ENCODE measurements around the gene FBH1.
"Not testable (repeated sequence)": the region's sequence is repeated elsewhere in the genome, so short reads cannot be mapped to it uniquely, and the experiment has no call there.

FBH1 gene

GRCh38 chr10:5960070-5960972 is 70.3 kb downstream of the FBH1 start:
- TF ChIP-seq, protein P1, sequence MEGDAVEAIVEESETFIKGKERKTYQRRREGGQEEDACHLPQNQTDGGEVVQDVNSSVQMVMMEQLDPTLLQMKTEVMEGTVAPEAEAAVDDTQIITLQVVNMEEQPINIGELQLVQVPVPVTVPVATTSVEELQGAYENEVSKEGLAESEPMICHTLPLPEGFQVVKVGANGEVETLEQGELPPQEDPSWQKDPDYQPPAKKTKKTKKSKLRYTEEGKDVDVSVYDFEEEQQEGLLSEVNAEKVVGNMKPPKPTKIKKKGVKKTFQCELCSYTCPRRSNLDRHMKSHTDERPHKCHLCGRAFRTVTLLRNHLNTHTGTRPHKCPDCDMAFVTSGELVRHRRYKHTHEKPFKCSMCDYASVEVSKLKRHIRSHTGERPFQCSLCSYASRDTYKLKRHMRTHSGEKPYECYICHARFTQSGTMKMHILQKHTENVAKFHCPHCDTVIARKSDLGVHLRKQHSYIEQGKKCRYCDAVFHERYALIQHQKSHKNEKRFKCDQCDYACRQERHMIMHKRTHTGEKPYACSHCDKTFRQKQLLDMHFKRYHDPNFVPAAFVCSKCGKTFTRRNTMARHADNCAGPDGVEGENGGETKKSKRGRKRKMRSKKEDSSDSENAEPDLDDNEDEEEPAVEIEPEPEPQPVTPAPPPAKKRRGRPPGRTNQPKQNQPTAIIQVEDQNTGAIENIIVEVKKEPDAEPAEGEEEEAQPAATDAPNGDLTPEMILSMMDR (IDR thresholded peaks at IDR 0.05; ENCODE audit: low read depth, low read length) = no peak
- no peak for TF ChIP-seq POLR2A (IDR thresholded peaks at IDR 0.05; ENCODE audit: extremely low read depth, insufficient read length)
- H3K4me3 ChIP-seq (ENCODE audit: low read depth, low read length) = no peak overlapping the region
- DNase-seq (ENCODE audit: low read depth) = peak; percentile 45

DNA sequence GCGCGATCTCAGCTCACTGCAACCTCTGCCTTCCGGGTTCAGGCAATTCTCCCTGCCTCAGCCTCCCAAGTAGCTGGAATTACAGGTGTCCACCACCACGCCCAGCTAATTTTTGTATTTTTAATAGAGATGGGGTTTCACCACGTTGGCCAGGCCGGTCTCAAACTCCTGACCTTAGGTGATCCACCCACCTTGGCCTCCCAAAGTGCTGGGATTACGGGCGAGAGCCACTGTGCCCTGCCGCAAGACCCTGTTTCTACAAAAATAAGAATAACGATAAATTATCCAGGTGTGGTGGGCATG is 70.9 kb downstream of the FBH1 start:
- DNase-seq (ENCODE audit: low read depth); H3K4me3 ChIP-seq (ENCODE audit: low read depth, low read length): not testable (repeated sequence)

DNA sequence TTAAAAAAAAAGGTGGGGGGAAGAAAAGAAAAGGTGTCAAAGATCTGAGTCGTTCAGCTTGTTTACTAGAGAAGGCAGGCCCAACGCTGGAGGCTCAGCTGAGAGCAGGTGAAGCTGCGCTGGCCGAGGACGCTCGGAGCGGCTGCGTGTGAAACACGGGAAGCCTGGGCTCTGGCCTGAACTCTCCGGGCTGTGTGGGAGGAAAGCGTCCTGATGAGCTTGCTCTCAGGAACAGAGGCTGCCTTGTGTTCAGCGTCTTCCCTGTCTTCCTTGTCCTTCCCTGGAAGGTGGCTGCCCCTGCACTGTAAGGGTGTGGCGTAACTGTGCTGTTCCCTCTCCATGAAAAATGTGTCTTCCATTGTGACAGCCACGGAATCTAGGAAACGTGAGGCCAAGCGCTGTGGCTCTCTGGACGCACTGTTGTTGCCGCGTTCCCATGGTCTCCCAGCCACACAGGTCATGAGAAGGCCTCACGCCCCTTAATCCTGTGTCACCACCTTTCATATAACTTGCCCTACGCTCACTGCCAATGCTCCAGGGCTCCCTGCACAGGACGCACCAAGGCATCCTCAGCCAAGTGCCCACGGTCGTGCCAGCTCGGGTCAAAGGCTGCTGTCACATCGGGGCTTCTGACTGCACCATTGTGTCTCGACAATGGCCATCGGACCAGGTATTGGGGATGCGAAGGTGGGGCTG is 71.5 kb downstream of the FBH1 start:
- no peak overlapping the region for H3K4me3 ChIP-seq (ENCODE audit: low read depth, low read length)
- TF ChIP-seq MYC (IDR thresholded peaks at IDR 0.05; ENCODE audit: low read depth, low read length) (no peak), POLR2A (IDR thresholded peaks at IDR 0.05; ENCODE audit: extremely low read depth, insufficient read length) (no peak)
- TF ChIP-seq, protein P2, sequence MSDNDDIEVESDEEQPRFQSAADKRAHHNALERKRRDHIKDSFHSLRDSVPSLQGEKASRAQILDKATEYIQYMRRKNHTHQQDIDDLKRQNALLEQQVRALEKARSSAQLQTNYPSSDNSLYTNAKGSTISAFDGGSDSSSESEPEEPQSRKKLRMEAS (IDR thresholded peaks at IDR 0.05; ENCODE audit: low read depth, low read length) = no peak
- DNase-seq (ENCODE audit: low read depth) = no peak

DNA sequence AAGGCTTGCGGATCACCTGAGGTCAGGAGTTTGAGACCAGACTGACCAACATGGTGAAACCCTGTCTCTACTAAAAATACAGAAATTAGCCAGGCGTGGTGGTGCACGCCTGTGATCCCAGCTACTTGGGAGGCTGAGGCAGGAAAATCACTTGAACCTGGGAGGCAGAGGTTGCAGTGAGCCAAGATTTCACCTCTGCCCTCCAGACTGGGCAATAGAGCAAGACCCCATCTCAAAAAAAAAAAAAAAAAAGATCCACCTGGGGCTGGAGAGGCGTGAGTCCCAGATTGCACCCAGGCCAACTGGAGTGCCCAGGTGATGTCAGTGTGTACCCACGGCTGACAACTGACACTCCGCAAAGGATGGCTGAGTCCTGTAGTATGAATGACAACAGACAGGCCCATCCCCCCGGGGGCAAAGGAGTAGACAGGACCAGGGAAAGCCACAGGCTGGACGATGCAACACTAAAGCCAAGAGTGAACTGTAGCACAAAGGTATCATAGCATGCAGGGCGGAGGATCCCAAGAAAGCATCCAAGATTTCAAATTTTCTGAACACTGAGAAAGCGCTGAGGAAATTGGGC is 72.4 kb downstream of the FBH1 start:
- not testable (repeated sequence) for DNase-seq (ENCODE audit: low read depth); H3K4me3 ChIP-seq (ENCODE audit: low read depth, low read length)

GRCh38 chr10:5963071-5963470 is 73.0 kb downstream of the FBH1 start:
- TF ChIP-seq MYC (IDR thresholded peaks at IDR 0.05; ENCODE audit: low read depth, low read length) (no peak), POLR2A (IDR thresholded peaks at IDR 0.05; ENCODE audit: extremely low read depth, insufficient read length) (no peak)
- TF ChIP-seq, protein P2 (IDR thresholded peaks at IDR 0.05; ENCODE audit: low read depth, low read length) = no peak
- TF ChIP-seq, protein P1 (IDR thresholded peaks at IDR 0.05; ENCODE audit: low read depth, low read length) = no peak
- H3K4me3 ChIP-seq (ENCODE audit: low read depth, low read length) = no peak overlapping the region
- no peak for DNase-seq (ENCODE audit: low read depth)

DNA sequence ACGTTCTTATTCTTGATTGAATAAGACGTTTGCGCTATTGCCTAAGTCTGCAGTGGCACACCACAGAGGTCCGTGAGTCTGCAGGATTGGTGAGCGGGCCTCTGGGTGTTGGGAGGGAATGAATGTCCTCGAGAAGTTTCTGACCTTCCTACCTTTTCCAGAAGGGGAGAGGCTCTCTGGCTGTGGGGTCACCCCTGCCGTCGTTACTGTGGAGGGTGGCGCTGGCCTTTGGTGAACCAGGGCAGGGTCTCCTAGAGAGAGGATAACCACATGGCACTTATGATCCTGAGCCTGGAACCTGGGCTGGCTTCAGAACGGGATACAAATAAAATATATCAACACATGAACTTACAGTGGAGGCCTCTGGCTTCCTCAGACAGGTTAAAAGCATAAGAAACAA is 73.5 kb downstream of the FBH1 start:
- DNase-seq (ENCODE audit: low read depth) = no peak
- no peak overlapping the region for H3K4me3 ChIP-seq (ENCODE audit: low read depth, low read length)
- TF ChIP-seq, protein P2 (IDR thresholded peaks at IDR 0.05; ENCODE audit: low read depth, low read length) = no peak
- TF ChIP-seq POLR2A (IDR thresholded peaks at IDR 0.05; ENCODE audit: extremely low read depth, insufficient read length) = no peak
- TF ChIP-seq MYC (IDR thresholded peaks at IDR 0.05; ENCODE audit: low read depth, low read length) = no peak
- TF ChIP-seq, protein P1 (IDR thresholded peaks at IDR 0.05; ENCODE audit: low read depth, low read length) = no peak

- no peak for DNase-seq (ENCODE audit: low read depth)
- TF ChIP-seq, protein P2 (IDR thresholded peaks at IDR 0.05; ENCODE audit: low read depth, low read length) = no peak
- TF ChIP-seq POLR2A (IDR thresholded peaks at IDR 0.05; ENCODE audit: extremely low read depth, insufficient read length) (no peak), MYC (IDR thresholded peaks at IDR 0.05; ENCODE audit: low read depth, low read length) (no peak)
- TF ChIP-seq, protein P1 (IDR thresholded peaks at IDR 0.05; ENCODE audit: low read depth, low read length) = no peak
- H3K4me3 ChIP-seq (ENCODE audit: low read depth, low read length) = no peak overlapping the region
Observed at GRCh38 chr10:5964736-5965135, 74.7 kb downstream of the FBH1 start.

All from NB4 (cell line).